Neural cell (in vitro differentiated cells): ENCODE data around the gene DCAF8. TPM values are rescaled to one million over a fixed set of nuclear protein-coding genes. Genes with fewer than 3 reads are reported as not detected.
A peak's percentile ranks its signal among the peaks of the same experiment; 100 is the strongest.

Experiments used
- H2AFZ ChIP-seq: fragments of 200-600, 300-800 bp; sonication (generic), shearing (Covaris generic); 2 replicates; pipeline ENCODE4 v1.6.0; 2014; ENCODE audit warnings: low read depth, mild to moderate bottlenecking, antibody characterized with exemption, low read length, moderate library complexity
- H3F3A ChIP-seq: fragments of 200-600 bp; shearing (Covaris generic); 2 replicates; pipeline ENCODE4 v1.6.1; 2016; ENCODE audit warnings: mild to moderate bottlenecking, moderate library complexity, mixed read lengths, antibody characterized with exemption, low read length; ENCODE audit not compliant: insufficient read depth, poor library complexity, severe bottlenecking
- H3K27ac ChIP-seq: fragments of 200-600, 300-800 bp; sonication (generic), shearing (Covaris generic); 2 replicates; pipeline ENCODE4 v1.5.1; 2014; ENCODE audit warnings: mild to moderate bottlenecking, low read length, moderate library complexity
- H3K27me3 ChIP-seq: fragments of 300-800, 200-600 bp; sonication (generic), shearing (Covaris generic); 2 replicates; pipeline ENCODE4 v1.6.0; 2014; ENCODE audit warnings: mild to moderate bottlenecking, low read depth, low read length, moderate library complexity; ENCODE audit not compliant: insufficient read depth
- H3K36me3 ChIP-seq: fragments of 300-800, 200-600 bp; sonication (generic), shearing (Covaris generic); 2 replicates; pipeline ENCODE4 v1.5.1; 2014; ENCODE audit warnings: mild to moderate bottlenecking, antibody characterized with exemption, low read length, moderate library complexity; ENCODE audit not compliant: insufficient read depth
- H3K4me2 ChIP-seq: fragments of 300-800, 200-600 bp; sonication (generic), shearing (Covaris generic); 2 replicates; pipeline ENCODE4 v1.6.0; 2014; ENCODE audit warnings: mild to moderate bottlenecking, low read length
- H3K4me3 ChIP-seq: fragments of 300-800, 200-600 bp; sonication (generic), shearing (Covaris generic); 2 replicates; pipeline ENCODE4 v1.5.1; 2014; ENCODE audit warnings: mild to moderate bottlenecking, low read length, moderate library complexity
- H3K79me2 ChIP-seq: fragments of 200-600 bp; shearing (Covaris generic); replicated peaks from 2 replicates; pipeline ENCODE4 v1.6.0; 2014; ENCODE audit warnings: mild to moderate bottlenecking, low read length, moderate library complexity; ENCODE audit not compliant: insufficient read depth
- H3K9ac ChIP-seq: fragments of 300-800, 200-600 bp; sonication (generic), shearing (Covaris generic); 2 replicates; pipeline ENCODE4 v1.6.1; 2016; ENCODE audit warnings: mild to moderate bottlenecking, low read length, mixed read lengths
- H3K9me2 ChIP-seq: fragments of 200-600 bp; shearing (Covaris generic); 2 replicates; pipeline ENCODE4 v1.6.1; 2016; ENCODE audit warnings: mild to moderate bottlenecking, low read length, mixed read lengths; ENCODE audit not compliant: insufficient read depth
- H3K9me3 ChIP-seq: fragments of 200-600, 300-800 bp; sonication (generic), shearing (Covaris generic); 2 replicates; pipeline ENCODE4 v1.6.1; 2016; ENCODE audit warnings: mild to moderate bottlenecking, mixed run types, low read length, moderate library complexity, mixed read lengths
- H4K20me1 ChIP-seq: fragments of 200-600 bp; shearing (Covaris generic); 2 replicates; pipeline ENCODE4 v1.6.1; 2016; ENCODE audit warnings: mild to moderate bottlenecking, mixed run types; ENCODE audit not compliant: insufficient read depth
- EP300 ChIP-seq: fragments of 450-650 bp; conservative IDR thresholded peaks from 2 replicates; pipeline ENCODE4 v1.6.1; 2014; ENCODE audit warnings: antibody characterized with exemption, mild to moderate bottlenecking, moderate library complexity; ENCODE audit not compliant: poor library complexity, severe bottlenecking
- EZH2 ChIP-seq: fragments of 200-600, 300-800 bp; shearing (Covaris generic), sonication (generic); IDR thresholded peaks from 2 replicates; pipeline ENCODE4 v1.6.1; 2014; ENCODE audit warnings: antibody characterized with exemption, low read length, borderline replicate concordance, mild to moderate bottlenecking; ENCODE audit not compliant: insufficient read depth, poor library complexity, severe bottlenecking
- MXI1 ChIP-seq: fragments of 450-650 bp; conservative IDR thresholded peaks from 2 replicates; pipeline ENCODE4 v1.6.1; 2014; ENCODE audit warnings: antibody characterized with exemption, mild to moderate bottlenecking; ENCODE audit not compliant: poor library complexity, severe bottlenecking
- POLR2AphosphoS5 ChIP-seq: IDR thresholded peaks from 2 replicates; pipeline ENCODE4 v1.6.1; 2012
- RAD21 ChIP-seq: fragments of 450-650 bp; conservative IDR thresholded peaks from 2 replicates; pipeline ENCODE4 v1.6.1; 2014; ENCODE audit warnings: antibody characterized with exemption, mild to moderate bottlenecking, moderate library complexity
- SMC3 ChIP-seq: fragments of 450-650 bp; conservative IDR thresholded peaks from 2 replicates; pipeline ENCODE4 v1.6.1; 2014; ENCODE audit warnings: antibody characterized with exemption, mild to moderate bottlenecking, moderate library complexity; ENCODE audit not compliant: poor library complexity
- TAF1 ChIP-seq: IDR thresholded peaks from 2 replicates; pipeline ENCODE4 v1.6.1; 2012; ENCODE audit warnings: low read depth
- polyA plus RNA-seq: library from polyadenylated mRNA; depleted of rRNA; stranded (reverse); fragments of >200 nt; gene quantifications from 2 replicates; pipeline ENCODE4 v1.2.3, GENCODE V29; 2014
- TF ChIP-seq, protein P1 (sequence below): IDR thresholded peaks from 2 replicates; pipeline ENCODE4 v1.6.1; 2012; ENCODE audit warnings: borderline replicate concordance
- TF ChIP-seq, protein P2 (sequence below): fragments of 450-650 bp; IDR thresholded peaks from 2 replicates; pipeline ENCODE4 v1.5.1; 2014; ENCODE audit warnings: antibody characterized with exemption, mild to moderate bottlenecking, moderate library complexity; ENCODE audit not compliant: poor library complexity, severe bottlenecking

Gene DCAF8
- polyA plus RNA-seq, 1 donor from 2014 or later: 153 TPM

DNA sequence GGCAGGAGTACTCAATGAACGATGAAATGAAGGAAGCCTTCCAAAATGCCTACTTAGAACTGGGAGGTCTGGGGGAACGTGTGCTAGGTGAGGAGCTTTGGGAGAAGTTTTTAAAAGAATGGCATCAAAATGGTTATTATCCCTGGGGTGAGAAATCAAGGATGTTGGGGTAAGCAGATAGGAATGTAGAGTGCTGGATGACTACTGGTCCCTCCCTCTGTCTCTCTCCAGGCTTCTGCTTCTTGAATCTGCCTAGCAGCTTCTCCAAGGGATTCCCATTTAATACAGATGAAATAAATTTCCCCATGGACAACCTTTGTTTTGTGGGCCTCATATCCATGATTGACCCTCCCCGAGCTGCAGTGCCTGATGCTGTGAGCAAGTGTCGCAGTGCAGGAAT is 91.0 kb downstream of the DCAF8 start:
- H3K27ac ChIP-seq: no peak overlapping the region
- no peak overlapping the region for H3K9ac ChIP-seq
- TF ChIP-seq RAD21: no peak
- TF ChIP-seq, protein P1, sequence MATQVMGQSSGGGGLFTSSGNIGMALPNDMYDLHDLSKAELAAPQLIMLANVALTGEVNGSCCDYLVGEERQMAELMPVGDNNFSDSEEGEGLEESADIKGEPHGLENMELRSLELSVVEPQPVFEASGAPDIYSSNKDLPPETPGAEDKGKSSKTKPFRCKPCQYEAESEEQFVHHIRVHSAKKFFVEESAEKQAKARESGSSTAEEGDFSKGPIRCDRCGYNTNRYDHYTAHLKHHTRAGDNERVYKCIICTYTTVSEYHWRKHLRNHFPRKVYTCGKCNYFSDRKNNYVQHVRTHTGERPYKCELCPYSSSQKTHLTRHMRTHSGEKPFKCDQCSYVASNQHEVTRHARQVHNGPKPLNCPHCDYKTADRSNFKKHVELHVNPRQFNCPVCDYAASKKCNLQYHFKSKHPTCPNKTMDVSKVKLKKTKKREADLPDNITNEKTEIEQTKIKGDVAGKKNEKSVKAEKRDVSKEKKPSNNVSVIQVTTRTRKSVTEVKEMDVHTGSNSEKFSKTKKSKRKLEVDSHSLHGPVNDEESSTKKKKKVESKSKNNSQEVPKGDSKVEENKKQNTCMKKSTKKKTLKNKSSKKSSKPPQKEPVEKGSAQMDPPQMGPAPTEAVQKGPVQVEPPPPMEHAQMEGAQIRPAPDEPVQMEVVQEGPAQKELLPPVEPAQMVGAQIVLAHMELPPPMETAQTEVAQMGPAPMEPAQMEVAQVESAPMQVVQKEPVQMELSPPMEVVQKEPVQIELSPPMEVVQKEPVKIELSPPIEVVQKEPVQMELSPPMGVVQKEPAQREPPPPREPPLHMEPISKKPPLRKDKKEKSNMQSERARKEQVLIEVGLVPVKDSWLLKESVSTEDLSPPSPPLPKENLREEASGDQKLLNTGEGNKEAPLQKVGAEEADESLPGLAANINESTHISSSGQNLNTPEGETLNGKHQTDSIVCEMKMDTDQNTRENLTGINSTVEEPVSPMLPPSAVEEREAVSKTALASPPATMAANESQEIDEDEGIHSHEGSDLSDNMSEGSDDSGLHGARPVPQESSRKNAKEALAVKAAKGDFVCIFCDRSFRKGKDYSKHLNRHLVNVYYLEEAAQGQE: no peak
- no peak for TF ChIP-seq SMC3
- TF ChIP-seq MXI1: no peak
- TF ChIP-seq EZH2: no peak
- TF ChIP-seq EP300: no peak
- no peak for TF ChIP-seq POLR2AphosphoS5
- no peak for TF ChIP-seq TAF1
- TF ChIP-seq, protein P2, sequence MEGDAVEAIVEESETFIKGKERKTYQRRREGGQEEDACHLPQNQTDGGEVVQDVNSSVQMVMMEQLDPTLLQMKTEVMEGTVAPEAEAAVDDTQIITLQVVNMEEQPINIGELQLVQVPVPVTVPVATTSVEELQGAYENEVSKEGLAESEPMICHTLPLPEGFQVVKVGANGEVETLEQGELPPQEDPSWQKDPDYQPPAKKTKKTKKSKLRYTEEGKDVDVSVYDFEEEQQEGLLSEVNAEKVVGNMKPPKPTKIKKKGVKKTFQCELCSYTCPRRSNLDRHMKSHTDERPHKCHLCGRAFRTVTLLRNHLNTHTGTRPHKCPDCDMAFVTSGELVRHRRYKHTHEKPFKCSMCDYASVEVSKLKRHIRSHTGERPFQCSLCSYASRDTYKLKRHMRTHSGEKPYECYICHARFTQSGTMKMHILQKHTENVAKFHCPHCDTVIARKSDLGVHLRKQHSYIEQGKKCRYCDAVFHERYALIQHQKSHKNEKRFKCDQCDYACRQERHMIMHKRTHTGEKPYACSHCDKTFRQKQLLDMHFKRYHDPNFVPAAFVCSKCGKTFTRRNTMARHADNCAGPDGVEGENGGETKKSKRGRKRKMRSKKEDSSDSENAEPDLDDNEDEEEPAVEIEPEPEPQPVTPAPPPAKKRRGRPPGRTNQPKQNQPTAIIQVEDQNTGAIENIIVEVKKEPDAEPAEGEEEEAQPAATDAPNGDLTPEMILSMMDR: no peak
- H3K4me3 ChIP-seq: no peak overlapping the region
- H3K36me3 ChIP-seq: no peaks in the 10 kb centered on the region
- H3K27me3 ChIP-seq: no peaks in the 10 kb centered on the region
- no peaks in the 10 kb centered on the region for H3K9me3 ChIP-seq
- H3K79me2 ChIP-seq: no peaks in the 10 kb centered on the region
- no peaks in the 10 kb centered on the region for H4K20me1 ChIP-seq
- no peaks in the 10 kb centered on the region for H3K9me2 ChIP-seq
- H3K4me2 ChIP-seq: no peak overlapping the region
- H2AFZ ChIP-seq: no peak overlapping the region
- H3F3A ChIP-seq: no peaks in the 10 kb centered on the region

DNA sequence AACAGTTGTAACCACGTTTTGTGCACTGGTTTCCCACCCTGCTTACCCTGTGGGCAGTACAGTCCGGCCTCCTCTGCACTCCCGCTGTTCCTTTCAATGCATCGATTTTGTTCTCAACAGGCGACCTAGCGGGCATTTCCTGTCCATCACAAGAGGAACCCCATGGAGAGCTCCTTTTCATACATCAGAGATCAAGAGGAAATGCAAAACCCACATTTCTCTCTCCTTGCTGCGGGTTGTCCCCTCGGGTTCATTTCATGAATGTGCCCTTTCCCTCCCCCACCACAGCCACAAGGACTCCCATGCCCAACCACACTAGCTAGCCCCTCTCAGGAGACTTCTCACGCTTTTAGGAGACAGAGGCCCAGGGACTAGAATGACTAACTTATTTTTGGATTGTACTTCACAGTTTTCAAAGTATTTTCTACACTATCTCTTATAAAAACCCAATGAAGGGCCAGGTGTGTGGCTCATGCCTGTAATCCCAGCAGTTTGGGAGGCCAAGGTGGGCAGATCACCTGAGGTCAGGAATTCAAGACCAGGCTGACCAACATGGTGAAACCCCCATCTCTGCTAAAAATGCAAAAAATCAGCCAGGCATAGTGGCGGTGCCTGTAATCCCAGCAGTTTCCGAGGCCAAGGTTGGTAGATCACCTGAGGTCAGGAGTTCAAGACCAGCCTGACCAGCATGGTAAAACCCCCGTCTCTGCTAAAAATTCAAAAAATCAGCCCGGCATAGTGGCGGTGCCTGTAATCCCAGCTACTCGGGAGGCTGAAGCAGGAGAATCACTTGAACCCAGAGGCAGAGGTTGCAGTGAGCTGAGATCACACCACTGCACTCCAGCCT is 92.6 kb downstream of the DCAF8 start:
- Histone ChIP-seq H2AFZ (no peak overlapping the region), H3K27ac (peak overlapping the region; percentile 32), H3K4me3 (peak overlapping the region; percentile 23), H3K27me3 (no peaks in the 10 kb centered on the region), H3K9me2 (no peaks in the 10 kb centered on the region), H4K20me1 (no peaks in the 10 kb centered on the region), H3K9ac (no peak overlapping the region), H3K4me2 (no peak overlapping the region), H3K79me2 (no peaks in the 10 kb centered on the region), H3K36me3 (no peaks in the 10 kb centered on the region), H3K9me3 (no peaks in the 10 kb centered on the region), H3F3A (no peaks in the 10 kb centered on the region)
- TF ChIP-seq, protein P1: no peak
- no peak for TF ChIP-seq TAF1
- TF ChIP-seq POLR2AphosphoS5: peak; percentile 50
- TF ChIP-seq EP300: peak; percentile 35
- TF ChIP-seq SMC3: no peak
- peak; percentile 16 for TF ChIP-seq MXI1
